ENCODE measurements around the gene STAG1. TPM values are rescaled to one million over a fixed set of nuclear protein-coding genes. Genes with fewer than 3 reads are reported as not detected.
A peak's percentile ranks its signal among the peaks of the same experiment; 100 is the strongest.

STAG1 gene
- polyA plus RNA-seq, 3 donors, result 7.2 to 10.0 (median 7.5) TPM

GRCh38 chr3:136789976-136790375, 37.8 kb upstream of the STAG1 start:
- Mint-ChIP-seq H3K4me1 (peaks cover 24% of the 10 kb centered on the region), H3K36me3 (no peaks in the 10 kb centered on the region), H3K27me3 (ENCODE audit: low read depth in 3 of 3) (peaks cover 0 to 4% (median under 1%) of the 10 kb centered on the region in 3 donors), H3K27ac (peak overlapping the region in 1 of 7 donors; percentile 55), H3K4me3 (no peak overlapping the region), H3K9me3 (peaks cover 0 to under 1% (median 0%) of the 10 kb centered on the region in 7 donors)
- peaks cover 16 to 18% of the 10 kb centered on the region in 2 donors for H3K4me1 ChIP-seq (ENCODE audit: control insufficient read depth in 1 of 2, insufficient read depth in 2 of 2, low read length in 2 of 2)
- no peak overlapping the region for H3K9ac ChIP-seq (ENCODE audit: insufficient read depth, low read length, poor library complexity, severe bottlenecking)
- no peak overlapping the region for H3K27ac ChIP-seq (ENCODE audit: low read depth in 1 of 2, low read length in 2 of 2)
- no peaks in the 10 kb centered on the region for H3K36me3 ChIP-seq (replicated peaks in 1 of 2; ENCODE audit: control insufficient read depth in 1 of 2, insufficient read depth in 2 of 2, low read length in 2 of 2)
- H3K27me3 ChIP-seq (ENCODE audit: control insufficient read depth in 2 of 2, insufficient read depth in 2 of 2, low read length in 2 of 2), result no peaks in the 10 kb centered on the region
- no peak overlapping the region for H3K4me3 ChIP-seq (replicated peaks in 1 of 3; ENCODE audit: low read depth in 2 of 3, low read length in 3 of 3)
- WGBS (ENCODE audit: insufficient coverage), result 100% methylated on average over 1 of the region's 1 CpG
- TF ChIP-seq CTCF (IDR thresholded peaks at IDR 0.05), result no peak
- H3K4me2 ChIP-seq (replicated peaks; ENCODE audit: extremely low read depth, low read length, poor library complexity, severe bottlenecking), result no peak overlapping the region
- H4K20me1 ChIP-seq (ENCODE audit: insufficient read depth, low read length), result no peaks in the 10 kb centered on the region
- H3K9me3 ChIP-seq (replicated peaks in 1 of 2; ENCODE audit: control insufficient read depth in 1 of 2, insufficient read depth in 1 of 2, low read length in 2 of 2), result no peaks in the 10 kb centered on the region
- intact Hi-C loops (cut with micrococcal nuclease), result no loop called here
- DNase-seq, result no peak
- no peaks in the 10 kb centered on the region for H3K79me2 ChIP-seq (ENCODE audit: insufficient read depth, low read length)
- H2AFZ ChIP-seq (ENCODE audit: insufficient read depth, low read depth, low read length, poor library complexity, severe bottlenecking), result no peak overlapping the region

DNA sequence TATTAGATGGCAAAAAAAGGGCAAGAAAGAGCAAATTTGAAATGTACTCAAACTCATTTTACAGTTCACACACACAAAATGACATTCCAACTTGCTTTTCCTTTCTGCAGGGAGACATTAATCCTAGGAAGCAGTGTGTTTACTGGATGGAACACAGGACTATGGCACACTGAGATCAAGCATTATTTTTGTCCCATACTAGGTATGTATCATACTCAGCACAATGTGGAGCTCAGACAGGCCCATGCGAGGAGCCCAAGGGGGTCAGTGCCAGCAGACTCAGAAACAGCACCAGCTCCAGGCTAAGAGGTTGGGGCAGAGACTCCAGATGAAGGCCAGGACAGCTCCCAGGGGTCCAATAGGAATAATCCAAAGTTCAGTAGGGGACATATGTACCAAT, 36.0 kb upstream of the STAG1 start:
- Histone ChIP-seq H3K4me2 (replicated peaks; ENCODE audit: extremely low read depth, low read length, poor library complexity, severe bottlenecking) (no peak overlapping the region), H3K36me3 (replicated peaks in 1 of 2; ENCODE audit: control insufficient read depth in 1 of 2, insufficient read depth in 2 of 2, low read length in 2 of 2) (no peaks in the 10 kb centered on the region), H3K27me3 (ENCODE audit: control insufficient read depth in 2 of 2, insufficient read depth in 2 of 2, low read length in 2 of 2) (no peaks in the 10 kb centered on the region), H3K9ac (ENCODE audit: insufficient read depth, low read length, poor library complexity, severe bottlenecking) (no peak overlapping the region), H3K9me3 (replicated peaks in 1 of 2; ENCODE audit: control insufficient read depth in 1 of 2, insufficient read depth in 1 of 2, low read length in 2 of 2) (no peaks in the 10 kb centered on the region), H2AFZ (ENCODE audit: insufficient read depth, low read depth, low read length, poor library complexity, severe bottlenecking) (no peak overlapping the region), H3K4me3 (replicated peaks in 1 of 3; ENCODE audit: low read depth in 2 of 3, low read length in 3 of 3) (no peak overlapping the region), H4K20me1 (ENCODE audit: insufficient read depth, low read length) (no peaks in the 10 kb centered on the region), H3K79me2 (ENCODE audit: insufficient read depth, low read length) (no peaks in the 10 kb centered on the region), H3K4me1 (ENCODE audit: control insufficient read depth in 1 of 2, insufficient read depth in 2 of 2, low read length in 2 of 2) (peaks cover 16 to 18% of the 10 kb centered on the region in 2 donors), H3K27ac (ENCODE audit: low read depth in 1 of 2, low read length in 2 of 2) (no peak overlapping the region)
- Mint-ChIP-seq H3K27me3 (ENCODE audit: low read depth in 3 of 3) (peaks cover 0 to 4% (median 0%) of the 10 kb centered on the region in 3 donors), H3K4me3 (no peak overlapping the region), H3K9me3 (no peaks in the 10 kb centered on the region), H3K27ac (no peak overlapping the region), H3K36me3 (no peaks in the 10 kb centered on the region), H3K4me1 (peaks cover 19% of the 10 kb centered on the region)
- no peak for TF ChIP-seq CTCF (IDR thresholded peaks at IDR 0.05)
- no peak for DNase-seq
- 100% methylated on average over 1 of the region's 1 CpG for WGBS (ENCODE audit: insufficient coverage)
- intact Hi-C loops (cut with micrococcal nuclease), result no loop called here

All from CD14-positive monocyte (primary cell).